GM19452 (cell line): ENCODE measurements around the gene MTMR6.
A peak's percentile ranks its signal among the peaks of the same experiment; 100 is the strongest.
"Not testable (repeated sequence)": the region's sequence is repeated elsewhere in the genome, so short reads cannot be mapped to it uniquely, and the experiment has no call there.

Experiments used
- ATAC-seq: cut with Tn5 transposase; IDR thresholded peaks from one replicate; pipeline ENCODE4 v1.9.1; 2021; ENCODE audit not compliant: unreplicated experiment

Gene MTMR6

DNA sequence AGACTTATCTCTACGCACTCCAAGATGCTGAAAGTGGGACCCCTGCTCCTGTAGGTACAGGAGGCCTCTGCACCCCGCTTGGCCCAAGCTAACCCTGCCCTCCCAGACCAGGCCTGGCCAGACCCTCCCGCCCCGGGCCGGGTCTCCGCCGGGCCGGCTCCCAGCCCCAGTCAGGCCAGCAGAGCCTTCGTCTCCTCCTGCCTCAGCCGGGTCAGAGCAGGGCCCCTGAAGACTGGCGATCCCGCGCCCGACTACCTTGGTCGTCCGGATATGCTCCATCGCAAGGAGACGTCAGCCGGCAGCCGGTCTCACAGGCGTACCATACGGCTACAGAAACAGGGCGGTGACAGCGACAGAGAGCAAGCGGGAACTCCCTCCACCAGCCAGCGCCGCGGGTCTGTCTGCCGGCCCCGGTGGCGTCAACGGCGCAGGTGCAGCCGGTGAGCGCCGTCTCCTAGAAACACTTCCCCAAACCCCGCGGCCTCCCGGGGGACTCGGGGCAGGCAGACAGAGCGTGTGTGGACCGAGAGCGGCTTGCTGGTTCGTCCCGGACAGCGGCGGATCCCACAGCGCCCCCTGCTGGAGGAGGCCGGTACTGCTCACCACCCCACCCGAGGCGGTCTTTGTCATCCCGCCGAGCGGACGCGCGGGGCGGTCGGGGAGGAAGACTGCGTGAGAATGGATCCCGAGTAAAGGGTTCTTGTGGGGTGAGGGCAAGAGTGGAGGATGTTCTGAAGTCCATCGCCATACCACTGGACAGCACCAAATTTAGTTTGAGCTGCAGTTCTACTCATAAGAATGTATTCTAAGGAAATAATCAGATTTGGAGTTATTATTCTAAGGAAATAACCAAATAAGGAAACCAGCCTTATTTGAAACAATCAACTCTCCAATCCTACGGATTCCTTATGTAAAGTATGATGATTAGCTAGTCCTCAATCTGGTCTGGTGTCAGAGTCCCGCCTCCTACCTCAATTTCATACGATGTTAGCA lies at the start of gene MTMR6:
Gene MTMR6, minus strand, starts transcription at position 520 of the 993 bp plus-strand sequence. Its CDS starts 241 bp downstream, at position 279.
- peak; percentile 98 for ATAC-seq

- no peak for ATAC-seq
These were observed 48.6 kb upstream of the MTMR6 start for GRCh38 chr13:25335856-25336255.

DNA sequence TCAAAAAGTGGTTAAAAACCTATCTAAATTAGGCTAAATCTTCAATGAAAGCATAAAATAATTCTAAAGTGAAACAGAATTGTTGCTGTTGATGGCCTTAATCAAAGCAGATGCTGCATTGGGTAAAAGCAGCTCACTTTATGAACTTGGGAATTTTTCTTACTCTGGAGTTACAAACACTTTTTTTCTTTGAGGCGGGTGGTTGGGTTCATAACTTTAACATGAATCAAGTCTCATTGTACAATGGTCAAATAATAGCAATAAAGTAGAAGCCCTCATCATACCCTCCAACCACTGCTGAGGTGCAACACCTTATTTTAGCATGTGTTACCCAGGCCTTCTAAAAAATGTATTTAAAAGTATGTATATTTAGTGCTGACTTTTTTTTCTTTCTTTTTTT lies 43.3 kb upstream of the MTMR6 start:
- no peak for ATAC-seq

GRCh38 chr13:25329706-25330105 lies 42.4 kb upstream of the MTMR6 start:
- no peak for ATAC-seq

DNA sequence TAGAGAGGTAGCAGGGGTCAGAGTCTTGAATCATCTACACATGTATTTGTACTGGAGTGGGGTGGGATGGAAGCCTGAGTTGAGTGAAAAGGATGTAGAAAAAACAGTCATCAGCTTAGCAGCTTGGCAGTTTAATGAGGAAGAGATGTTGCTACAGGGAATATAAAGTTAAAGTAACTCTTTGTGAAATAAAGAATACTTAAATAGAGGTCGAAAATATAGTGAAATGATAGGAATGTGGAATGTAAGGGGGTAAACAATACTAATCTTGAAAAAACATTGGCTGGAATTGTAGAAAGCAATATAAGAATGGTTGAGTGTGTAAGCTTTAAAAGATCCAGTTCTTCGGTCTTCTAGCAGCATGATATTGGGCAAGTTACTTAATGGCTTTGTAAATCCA lies 36.8 kb upstream of the MTMR6 start:
- no peak for ATAC-seq

GRCh38 chr13:25319771-25320170 lies 32.5 kb upstream of the MTMR6 start:
- no peak for ATAC-seq

GRCh38 chr13:25318946-25319345 lies 31.7 kb upstream of the MTMR6 start:
- not testable (repeated sequence) for ATAC-seq

DNA sequence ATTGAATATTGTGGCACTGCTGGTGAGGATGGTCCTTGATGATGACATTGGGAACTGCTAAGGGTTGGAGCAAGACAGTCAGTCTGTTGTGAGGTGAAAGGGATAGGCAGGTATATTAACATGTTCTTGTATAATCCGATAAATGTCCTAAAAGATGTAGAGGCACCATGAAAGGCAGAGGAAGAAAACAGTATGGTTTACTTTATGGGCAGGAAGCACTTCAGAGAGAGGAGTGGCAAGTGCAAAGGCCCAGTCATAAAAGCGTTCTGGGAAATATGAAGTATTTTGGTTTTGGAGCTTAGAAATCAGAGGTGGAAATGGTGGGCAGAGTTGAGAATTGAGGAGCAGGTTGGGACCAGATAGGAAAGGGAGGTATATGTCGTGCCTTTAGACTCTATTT lies 23.6 kb upstream of the MTMR6 start:
- no peak for ATAC-seq

- no peak for ATAC-seq
These were observed 19.6 kb upstream of the MTMR6 start for GRCh38 chr13:25306671-25307464.

- no peak for ATAC-seq
These were observed 14.8 kb upstream of the MTMR6 start for GRCh38 chr13:25302121-25302520.

GRCh38 chr13:25301347-25302113 lies 14.2 kb upstream of the MTMR6 start, which contains the start of gene NUP58:
NUP58 (plus strand) TSS chr13:25301625; CDS start chr13:25301774, 149 bp downstream.
- peak; percentile 99 for ATAC-seq

DNA sequence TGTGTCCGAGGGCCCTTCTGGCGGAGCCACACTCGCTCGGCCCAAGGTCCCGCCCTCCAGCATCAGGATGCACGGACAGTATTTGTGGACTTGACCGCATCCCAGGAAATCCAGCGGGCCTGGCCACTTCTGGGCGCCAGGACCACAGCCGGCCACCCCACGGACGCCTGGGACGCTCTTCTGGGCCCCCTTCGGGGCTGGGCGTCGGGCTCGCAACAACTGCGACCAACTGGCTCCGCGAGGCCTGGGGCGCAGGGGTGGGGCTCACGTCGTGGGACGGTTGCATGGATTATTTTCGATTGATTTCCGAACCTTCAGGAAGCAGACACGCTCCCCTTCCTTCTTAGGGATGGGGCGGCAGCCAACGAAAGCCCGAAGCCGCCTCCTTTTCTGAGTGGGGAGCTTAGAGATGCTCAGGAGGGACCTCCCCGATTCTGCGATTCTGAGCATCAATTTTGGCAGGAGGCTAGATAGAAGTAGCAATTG lies 13.6 kb upstream of the MTMR6 start:
- peak; percentile 24 for ATAC-seq

GRCh38 chr13:25295701-25296100 lies 8.4 kb upstream of the MTMR6 start:
- no peak for ATAC-seq

- ATAC-seq, result no peak
These were observed 7.9 kb upstream of the MTMR6 start for GRCh38 chr13:25295228-25295627.

DNA sequence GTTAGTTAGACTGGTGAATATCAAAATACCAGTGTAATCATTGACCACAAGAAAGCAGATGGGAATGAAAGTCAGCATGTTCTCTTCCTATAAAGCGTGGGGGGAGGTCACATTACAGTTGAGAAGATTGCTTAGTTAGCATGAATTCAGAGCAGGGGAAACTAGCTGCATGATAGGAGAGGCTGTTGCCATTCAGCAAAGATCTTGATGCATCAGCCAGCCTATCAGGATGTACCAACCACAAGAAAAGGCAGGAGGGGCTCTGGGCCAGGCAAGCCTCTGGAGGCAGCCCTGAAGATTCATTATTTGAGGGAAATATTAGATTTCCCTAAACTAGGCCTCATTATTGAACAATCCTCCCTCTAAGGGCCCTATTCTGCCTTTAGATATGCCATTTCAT lies 5.0 kb upstream of the MTMR6 start:
- no peak for ATAC-seq

GRCh38 chr13:25291691-25292090 lies 4.4 kb upstream of the MTMR6 start:
- no peak for ATAC-seq

- no peak for ATAC-seq
These were observed 1.7 kb upstream of the MTMR6 start for GRCh38 chr13:25288966-25289365.

DNA sequence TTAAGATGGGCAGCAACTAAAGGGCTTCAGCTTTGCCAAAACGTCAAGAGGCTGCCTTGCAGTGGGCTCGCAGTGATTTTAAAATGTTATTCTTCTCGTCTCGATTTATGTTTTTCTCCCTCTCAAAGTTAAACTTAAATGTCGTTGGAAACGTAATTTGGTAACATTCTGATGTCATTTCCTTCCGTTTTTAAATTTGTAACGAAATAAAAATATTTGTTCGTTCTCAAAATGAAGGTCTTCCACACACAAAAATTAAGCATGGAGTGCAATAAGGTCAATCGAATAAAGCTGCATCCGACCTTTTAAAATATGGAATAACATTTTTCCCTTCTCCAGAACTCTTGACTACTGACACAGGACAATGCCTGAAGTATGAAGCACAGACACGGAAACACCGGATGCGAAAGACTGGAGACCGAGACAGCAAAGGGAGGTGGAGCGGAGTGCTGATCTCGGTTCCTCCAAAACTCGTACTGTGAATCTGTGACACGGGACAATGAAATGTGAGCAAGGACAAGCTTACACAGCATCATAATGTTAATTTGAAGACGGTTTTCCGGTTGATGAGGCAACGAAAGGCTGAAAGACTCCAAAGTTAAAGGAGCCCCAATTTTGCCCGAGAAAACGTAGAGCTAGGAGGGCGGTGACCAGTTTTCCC lies 850 bp downstream of the MTMR6 start:
- ATAC-seq, result peak; percentile 25

DNA sequence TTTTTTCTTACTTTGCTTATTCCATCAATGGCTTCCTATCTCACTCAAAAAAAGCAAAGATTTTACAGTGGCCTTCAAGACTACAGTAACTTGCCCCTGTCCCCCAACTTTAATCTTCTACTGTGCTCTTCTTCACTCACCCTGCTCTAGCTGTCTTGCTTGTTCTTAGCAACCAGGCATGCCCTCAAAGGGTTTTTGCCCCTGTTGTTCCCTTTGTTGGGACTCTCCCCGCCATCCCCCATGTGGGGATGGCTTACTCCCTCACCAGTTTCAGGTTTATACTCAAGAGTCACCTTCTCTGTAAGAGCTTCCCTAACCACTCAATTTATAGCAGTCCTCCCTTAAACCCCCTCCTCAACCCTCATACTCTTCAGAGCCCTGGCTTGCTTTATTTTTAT lies 5.4 kb downstream of the MTMR6 start:
- no peak for ATAC-seq
